ENCODE data around the gene TMEM39B. TPM values are rescaled to one million over a fixed set of nuclear protein-coding genes. Genes with fewer than 3 reads are reported as not detected.

TMEM39B gene
- total and polyA plus RNA-seq, 8 donors, result 5.1 to 11.8 (median 6.2) TPM

- Histone ChIP-seq H3K4me3 (no peak overlapping the region), H3K27me3 (no peaks in the 10 kb centered on the region), H3K27ac (no peak overlapping the region), H3K36me3 (no peaks in the 10 kb centered on the region), H3K4me1 (peaks cover 0 to 3% (median 0%) of the 10 kb centered on the region in 3 donors), H3K9me3 (no peaks in the 10 kb centered on the region)
- intact Hi-C loops (cut with DNase I), result no loop called here
- DNase-seq (no peak), FAIRE-seq (no peak), ATAC-seq (no peak)
- WGBS, 2 donors, result 90 to 92% methylated on average over 9 of the region's 9 CpGs
- TF ChIP-seq CTCF (IDR thresholded peaks at IDR 0.05), result no peak
Observed at GRCh38 chr1:32150847-32151246, 78.1 kb downstream of the TMEM39B start.

- no peak for TF ChIP-seq CTCF (IDR thresholded peaks at IDR 0.05)
Observed at GRCh38 chr1:32151319-32151787, 78.6 kb downstream of the TMEM39B start.

More at GRCh38 chr1:32151319-32151787, 78.6 kb downstream of the TMEM39B start:
- ATAC-seq (no peak), DNase-seq (no peak), FAIRE-seq (no peak)
- intact Hi-C loops (cut with DNase I), result no loop called here
- peaks cover 0 to 3% (median 0%) of the 10 kb centered on the region in 3 donors for H3K4me1 ChIP-seq
- H3K36me3 ChIP-seq, result peaks cover 0 to 2% (median 1%) of the 10 kb centered on the region in 3 donors
- no peak overlapping the region for H3K4me3 ChIP-seq
- 70 to 75% methylated on average over 5 of the region's 5 CpGs for WGBS, 2 donors
- no peaks in the 10 kb centered on the region for H3K9me3 ChIP-seq
- no peaks in the 10 kb centered on the region for H3K27me3 ChIP-seq
- H3K27ac ChIP-seq, result no peak overlapping the region

Small RNA genes within 50 kb of the gene (microRNA-seq; reads per million reads assigned to microRNA genes)
- 0 reads per million in 2 donors for gene MIR5585

Other genes with a start within 250 kb of the TMEM39B start
- 100 to 1,000 TPM in 2 of 6 donors, 10 to 100 TPM in 4; 58.1 to 137 (median 90.8) TPM for gene PTP4A2, start 134.6 kb upstream of the TMEM39B start, total RNA-seq
- gene PTP4A2, start 134.6 kb upstream of the TMEM39B start, polyA plus RNA-seq, result 10 to 100 TPM; 37.7 to 42.1 TPM
- gene KHDRBS1, start 59.1 kb upstream of the TMEM39B start, total RNA-seq, result 10 to 100 TPM; 26.6 to 56.7 (median 41.2) TPM
- gene KHDRBS1, start 59.1 kb upstream of the TMEM39B start, polyA plus RNA-seq, result 10 to 100 TPM; 22.8 to 41.7 TPM
- 10 to 100 TPM; 20.9 to 36.2 (median 26.9) TPM for gene KPNA6, start 35.1 kb downstream of the TMEM39B start, total RNA-seq
- 1 to 10 TPM; 4.9 to 7.9 TPM for gene KPNA6, start 35.1 kb downstream of the TMEM39B start, polyA plus RNA-seq
- gene TXLNA, start 106.7 kb downstream of the TMEM39B start, total RNA-seq, result 10 to 100 TPM; 13.8 to 29.3 (median 20.3) TPM
- gene TXLNA, start 106.7 kb downstream of the TMEM39B start, polyA plus RNA-seq, result 10 to 100 TPM; 13.6 to 14.4 TPM
- 1 to 10 TPM; 1.6 to 4.7 (median 3.0) TPM for gene CCDC28B, start 127.7 kb downstream of the TMEM39B start, total RNA-seq
- gene CCDC28B, start 127.7 kb downstream of the TMEM39B start, polyA plus RNA-seq, result 1 to 10 TPM; 8.4 to 8.5 TPM
- 1 to 10 TPM; 1.1 to 1.7 (median 1.2) TPM for gene IQCC, start 132.7 kb downstream of the TMEM39B start, total RNA-seq
- 1 to 10 TPM; 4.1 to 5.5 TPM for gene IQCC, start 132.7 kb downstream of the TMEM39B start, polyA plus RNA-seq
- gene DCDC2B, start 136.2 kb downstream of the TMEM39B start, total RNA-seq, result not detected
- under 1 TPM; 0.05 to 0.11 TPM for gene DCDC2B, start 136.2 kb downstream of the TMEM39B start, polyA plus RNA-seq
- gene TMEM234, start 149.4 kb downstream of the TMEM39B start, total RNA-seq, result 10 to 100 TPM in 1 of 6 donors, 1 to 10 TPM in 5; 6.2 to 15.2 (median 8.2) TPM
- gene TMEM234, start 149.4 kb downstream of the TMEM39B start, polyA plus RNA-seq, result 10 to 100 TPM; 19.2 to 23.5 TPM
- 100 to 1,000 TPM in 1 of 6 donors, 10 to 100 TPM in 5; 63.4 to 101 (median 81.0) TPM for gene EIF3I, start 149.5 kb downstream of the TMEM39B start, total RNA-seq
- 100 to 1,000 TPM in 1 of 2 donors, 10 to 100 TPM in 1; 82.0 to 107 TPM for gene EIF3I, start 149.5 kb downstream of the TMEM39B start, polyA plus RNA-seq
- 1 to 10 TPM; 1.6 to 6.9 (median 2.9) TPM for gene FAM167B, start 174.3 kb downstream of the TMEM39B start, total RNA-seq
- gene FAM167B, start 174.3 kb downstream of the TMEM39B start, polyA plus RNA-seq, result 10 to 100 TPM; 11.6 to 12.0 TPM
- gene LCK, start 178.3 kb downstream of the TMEM39B start, total RNA-seq, result 1 to 10 TPM in 3 of 6 donors, under 1 TPM in 3; 0.09 to 1.6 (median 1.0) TPM
- gene LCK, start 178.3 kb downstream of the TMEM39B start, polyA plus RNA-seq, result under 1 TPM; 0.33 to 0.80 TPM
- gene HDAC1, start 219.1 kb downstream of the TMEM39B start, total RNA-seq, result 10 to 100 TPM; 27.0 to 43.5 (median 30.5) TPM
- 10 to 100 TPM; 30.6 to 77.9 TPM for gene HDAC1, start 219.1 kb downstream of the TMEM39B start, polyA plus RNA-seq